Hematopoietic multipotent progenitor cell treated with erythropoietin and hydrocortisone succinate and interleukin-3 and kit ligand, for 4 days (in vitro differentiated cells): ENCODE data around the gene NEXN.

Experiments
- DNase-seq: peaks from one replicate; pipeline ENCODE4 v3.0.0-alpha.2; 2015

NEXN gene

GRCh38 chr1:77888081-77888780, at the start of gene NEXN:
Gene NEXN, plus strand, starts transcription at chr1:77888624. Its CDS starts 27,483 bp downstream, at chr1:77916107.
- DNase-seq = peak; percentile 45

- DNase-seq = no peak
These were observed 46.9 kb upstream of the NEXN start for GRCh38 chr1:77841574-77841973.

DNA sequence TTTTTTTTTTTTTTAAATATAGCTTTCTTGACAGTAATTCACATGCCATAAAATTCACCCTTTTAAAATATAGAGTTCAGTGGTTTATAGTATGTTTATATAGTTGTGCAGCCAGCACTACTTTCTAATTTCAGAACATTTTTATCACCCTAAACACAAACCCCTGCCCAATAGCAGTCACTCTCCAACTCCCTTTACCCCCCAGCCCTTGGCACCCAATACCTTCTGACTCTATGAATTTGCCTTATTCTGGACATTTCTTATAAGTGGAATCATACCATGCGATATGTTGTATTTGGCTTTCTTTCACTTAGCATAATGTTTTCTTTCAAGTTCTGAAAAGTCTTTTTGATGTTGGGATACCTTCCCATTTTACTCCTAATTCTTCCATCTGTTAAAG, 42.5 kb upstream of the NEXN start:
- DNase-seq = no peak

DNA sequence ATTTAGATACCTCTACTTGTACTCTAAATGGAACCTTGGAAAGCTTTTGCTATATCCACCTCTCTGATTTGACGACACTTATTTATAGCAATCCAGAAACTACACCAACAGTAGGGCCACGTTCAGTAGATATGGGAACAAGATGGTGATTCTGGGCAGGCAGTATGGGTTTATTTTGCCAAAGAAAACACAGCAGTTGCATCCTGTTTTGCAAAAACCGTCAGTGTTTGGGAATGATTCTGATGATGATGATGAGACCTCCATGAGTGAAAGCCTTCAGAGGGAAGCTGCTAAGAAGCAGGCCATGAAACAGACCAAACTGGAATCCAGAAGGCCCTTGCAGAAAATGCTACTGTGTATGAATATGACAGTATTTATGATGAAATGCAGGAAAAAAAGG, 41.5 kb upstream of the NEXN start:
- DNase-seq = no peak

DNA sequence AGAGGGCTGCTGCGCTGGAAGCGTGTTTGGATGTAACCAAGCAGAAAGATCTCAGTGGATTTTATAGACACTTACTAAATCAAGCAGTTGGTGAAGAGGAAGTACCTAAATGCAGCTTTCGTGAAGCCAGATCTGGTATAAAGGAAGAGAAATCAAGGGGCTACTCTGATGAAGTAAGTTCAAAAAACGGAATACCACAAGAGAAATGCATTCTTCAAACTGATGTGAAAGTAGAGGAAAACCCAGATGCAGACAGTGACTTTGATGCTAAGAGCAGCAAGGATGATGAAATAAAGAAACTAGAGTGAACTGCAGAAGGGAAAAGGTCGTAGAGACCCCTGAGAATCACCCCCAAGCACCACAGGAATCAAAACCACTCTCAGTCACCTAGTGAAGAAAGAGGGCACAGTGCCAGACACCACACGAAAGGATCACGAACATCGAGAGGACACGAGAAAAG, 40.8 kb upstream of the NEXN start:
- no peak for DNase-seq

GRCh38 chr1:77850082-77850481, 38.3 kb upstream of the NEXN start:
- DNase-seq = no peak

- no peak for DNase-seq
These were observed 30.9 kb upstream of the NEXN start for GRCh38 chr1:77857552-77857951.

DNA sequence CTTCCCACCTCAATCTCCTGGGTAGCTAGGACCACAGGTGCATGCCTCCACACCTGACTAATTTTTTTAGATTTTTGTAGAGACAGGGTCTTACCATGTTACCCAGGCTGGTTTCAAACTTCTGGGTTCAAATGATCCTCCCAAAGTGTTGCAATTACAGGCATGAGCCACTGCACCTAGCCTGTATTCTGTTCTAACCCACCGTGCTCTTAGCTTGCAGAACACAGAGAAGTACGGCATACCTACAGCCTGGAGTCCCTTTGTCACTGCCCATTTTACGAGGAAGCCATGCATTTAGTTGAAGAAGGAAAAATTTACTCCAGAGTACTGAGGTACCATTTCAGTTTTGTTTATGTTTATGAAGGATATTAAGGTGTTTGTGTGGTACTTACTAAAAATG, 29.7 kb upstream of the NEXN start:
- DNase-seq = no peak

- no peak for DNase-seq
These were observed 29.2 kb upstream of the NEXN start for GRCh38 chr1:77859248-77859647.

DNA sequence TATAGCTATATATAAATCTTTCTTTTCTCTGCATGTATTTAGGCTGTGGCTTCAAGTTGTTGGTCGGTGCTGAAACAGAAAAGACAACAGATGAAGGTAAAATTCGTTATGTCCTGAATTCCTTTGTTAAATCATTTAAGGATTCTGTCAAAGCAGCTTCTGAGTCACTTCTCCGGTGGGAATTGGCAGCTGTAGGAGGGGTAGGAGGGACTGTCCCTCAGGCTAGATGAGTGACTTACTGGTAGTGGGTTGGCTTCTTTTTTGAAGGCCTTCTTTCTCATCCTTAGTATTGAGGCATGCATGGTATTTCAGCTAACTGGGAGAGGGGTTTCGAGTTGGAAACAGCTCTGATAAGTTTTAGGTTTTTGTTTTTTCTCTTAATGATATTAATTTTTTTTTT, 22.1 kb upstream of the NEXN start:
- DNase-seq = no peak

GRCh38 chr1:77872645-77873044, 15.8 kb upstream of the NEXN start:
- no peak for DNase-seq

DNA sequence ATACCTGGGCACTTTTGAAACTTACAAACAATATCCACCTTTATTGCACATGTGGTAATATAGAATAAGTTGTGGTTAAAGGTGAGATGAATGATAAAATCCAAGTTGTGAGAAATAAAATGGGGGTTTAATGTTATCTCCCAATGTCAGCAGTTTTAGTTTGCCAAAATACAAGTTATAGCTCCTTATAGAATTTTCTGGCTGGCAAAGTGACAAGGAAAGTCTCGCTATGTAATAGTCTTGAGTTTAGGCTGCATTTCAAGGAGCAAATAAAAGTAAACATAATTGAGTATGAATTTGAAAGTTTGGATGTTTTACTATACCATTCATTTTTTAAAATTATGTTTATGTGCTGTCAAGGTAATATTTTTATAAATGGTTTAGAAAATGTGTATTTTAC, 15.0 kb upstream of the NEXN start:
- DNase-seq = no peak

- no peak for DNase-seq
These were observed 13.5 kb upstream of the NEXN start for GRCh38 chr1:77874804-77875445.

- DNase-seq = no peak
These were observed 11.5 kb upstream of the NEXN start for GRCh38 chr1:77876884-77877283.

DNA sequence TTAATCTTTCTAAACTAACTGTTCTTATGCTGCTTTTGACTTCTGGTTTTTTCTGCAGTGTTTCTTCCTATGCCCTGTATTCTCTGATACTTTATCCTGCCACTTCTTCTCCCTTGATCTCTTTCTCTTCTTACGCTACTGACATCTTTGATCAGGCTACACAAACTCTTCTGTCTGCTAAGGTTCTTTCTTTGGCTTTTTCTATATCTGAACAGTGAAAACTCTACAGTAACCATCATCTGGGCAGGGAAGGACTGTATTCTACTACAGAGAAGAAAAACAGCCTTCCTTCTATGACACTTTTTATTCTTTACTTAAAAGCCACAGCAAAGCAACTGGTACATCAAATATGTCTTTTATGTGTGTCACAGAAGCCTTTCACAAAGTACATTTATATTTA, 7.4 kb upstream of the NEXN start:
- DNase-seq = no peak

- no peak for DNase-seq
These were observed 6.0 kb upstream of the NEXN start for GRCh38 chr1:77882411-77882810.

DNA sequence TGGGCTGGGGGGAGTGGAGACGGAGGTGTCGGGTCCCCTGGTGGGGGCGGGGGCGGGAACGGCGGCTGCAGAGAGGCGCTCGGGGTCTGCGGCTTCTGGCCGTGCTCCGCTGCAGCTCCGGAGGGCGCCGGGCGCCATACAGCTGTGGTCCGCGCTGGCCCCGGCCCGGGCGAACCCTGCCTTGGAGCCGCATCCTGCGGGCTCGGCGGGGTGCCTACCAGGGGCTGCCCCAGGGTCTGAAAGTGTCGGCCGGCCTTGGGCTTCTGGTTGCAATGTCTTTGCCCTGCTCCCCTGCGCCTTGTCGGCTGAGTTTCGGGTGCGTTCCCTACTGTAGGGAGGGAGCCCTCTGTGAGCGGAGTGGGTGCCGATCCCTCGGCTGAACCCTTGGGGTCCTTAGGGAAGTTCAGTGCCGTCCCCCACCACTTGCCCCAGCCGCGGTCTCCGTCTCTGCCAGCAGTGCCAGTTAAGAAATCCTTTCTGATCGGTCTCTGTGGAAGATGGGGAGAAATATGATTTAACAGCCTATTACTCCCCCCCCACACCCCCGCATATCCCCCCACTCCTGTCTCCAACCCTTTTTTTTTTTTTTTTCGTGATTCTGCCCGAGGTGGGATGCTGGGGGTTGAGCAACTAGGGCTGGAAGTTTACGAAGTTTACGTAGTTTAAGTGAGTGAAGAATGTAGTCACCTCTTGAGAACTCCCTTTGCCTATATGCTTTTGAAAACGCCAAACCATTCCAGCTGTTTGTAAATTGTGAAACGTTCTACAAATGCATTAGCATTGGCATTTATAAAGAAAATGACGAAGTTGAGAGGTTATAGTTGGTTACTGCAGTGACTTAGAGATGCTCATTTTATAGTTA, 588 bp downstream of the NEXN start:
- peak; percentile 55 for DNase-seq

DNA sequence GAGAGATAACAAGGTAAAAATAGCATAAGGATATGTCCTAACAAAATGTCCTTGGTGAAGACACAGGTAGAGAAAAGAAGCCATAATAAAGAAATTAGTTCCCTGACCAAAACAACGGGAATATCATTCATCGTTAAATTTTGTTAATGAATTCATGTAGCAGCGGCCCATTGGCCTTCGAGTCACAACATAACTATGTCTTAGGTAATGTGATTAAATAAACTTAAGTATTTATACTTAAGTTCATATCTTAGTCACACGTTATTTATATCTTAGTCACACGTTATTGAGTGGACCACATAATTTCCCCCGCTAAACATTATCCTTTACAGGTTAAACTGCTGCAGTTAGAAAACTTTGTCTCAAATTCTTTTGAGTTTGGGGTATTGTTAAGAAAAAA, 1.2 kb downstream of the NEXN start:
- no peak for DNase-seq

GRCh38 chr1:77891200-77891599, 2.8 kb downstream of the NEXN start:
- no peak for DNase-seq

DNA sequence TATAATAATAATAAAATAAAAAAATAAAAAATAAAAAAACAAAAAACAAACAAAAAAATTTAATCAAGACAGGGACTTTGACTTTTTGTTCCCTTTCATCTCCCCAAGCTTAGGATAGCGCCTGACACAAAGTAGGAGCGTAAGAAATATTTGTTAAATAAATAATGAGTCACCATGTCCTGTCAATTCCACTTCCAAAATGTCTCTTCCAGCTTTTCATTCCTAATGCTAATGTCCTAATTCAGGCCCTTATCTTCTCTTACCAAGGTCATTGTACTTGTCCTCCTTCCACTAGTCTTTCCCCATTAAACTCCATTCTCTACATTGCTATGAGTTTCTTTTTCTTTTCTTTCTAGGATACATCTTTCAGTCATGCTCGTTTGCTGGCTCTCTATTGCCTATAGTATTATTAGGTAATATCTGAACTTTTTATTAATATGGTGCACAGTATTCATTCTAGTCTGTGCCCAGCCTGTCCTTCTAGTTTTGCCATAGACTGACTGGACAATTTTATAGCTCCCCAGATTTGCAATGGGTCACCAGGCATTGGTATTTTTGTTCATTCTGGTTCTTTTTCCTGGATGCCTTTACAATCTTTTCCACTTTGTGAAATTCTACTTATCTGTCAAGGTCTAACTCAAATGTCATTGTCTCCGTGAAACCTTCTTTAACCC, 11.4 kb downstream of the NEXN start:
- DNase-seq = no peak

DNA sequence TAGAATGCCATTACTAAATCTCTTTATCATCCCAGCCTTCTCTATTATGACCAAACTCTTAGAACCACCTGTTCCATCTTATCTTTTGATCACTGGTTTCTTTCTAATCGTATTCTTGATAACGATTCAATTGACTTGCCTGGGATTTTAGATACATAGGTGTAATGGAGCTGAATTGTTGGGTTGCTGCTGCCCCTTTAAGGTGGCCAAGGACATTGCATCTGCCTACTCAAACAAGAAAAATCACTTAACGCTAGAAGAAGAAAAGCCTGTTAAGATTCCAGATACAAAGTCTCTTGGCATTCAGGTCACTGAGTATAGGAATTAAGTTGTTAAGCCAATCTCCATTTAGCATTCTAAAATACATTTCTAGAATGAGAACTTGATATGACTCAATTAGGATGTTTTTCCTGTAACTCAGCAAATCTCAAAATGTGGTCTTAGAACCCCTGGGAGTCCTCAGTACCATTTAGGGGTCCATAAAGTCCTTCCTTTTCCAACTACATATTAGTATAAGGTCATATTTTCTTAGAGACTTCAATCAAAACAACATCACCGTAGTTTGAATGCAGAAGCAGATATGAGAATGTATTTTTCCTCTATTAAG, 12.4 kb downstream of the NEXN start:
- DNase-seq = peak; percentile 72

- no peak for DNase-seq
These were observed 17.2 kb downstream of the NEXN start for GRCh38 chr1:77905603-77906002.

DNA sequence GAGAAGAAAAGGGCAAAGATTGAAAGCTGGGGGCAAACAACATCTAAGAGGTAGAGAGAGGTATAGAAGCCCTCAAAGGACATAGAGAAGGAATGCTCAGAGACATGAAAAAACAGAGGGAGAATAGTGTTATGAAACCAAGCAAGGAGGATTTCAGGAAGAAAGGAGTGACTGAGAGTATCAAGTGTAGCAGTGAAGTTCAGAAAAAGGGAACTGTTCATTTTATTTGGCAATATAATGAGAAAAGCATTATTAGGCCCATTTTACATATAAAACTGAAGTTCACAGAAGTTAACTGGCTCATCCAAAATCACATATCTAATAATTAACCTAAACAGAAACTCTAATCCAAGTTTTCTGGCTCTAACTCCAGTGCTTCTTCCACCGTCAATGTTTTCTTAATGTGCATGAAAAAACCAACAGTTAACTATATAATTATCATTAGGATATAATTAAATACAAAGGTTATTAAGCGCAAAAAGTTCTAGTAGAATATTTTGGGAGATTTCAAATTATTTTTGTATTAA, 17.7 kb downstream of the NEXN start:
- no peak for DNase-seq
